HG03097 (cell line): ENCODE measurements around the gene MXI1.
A peak's percentile ranks its signal among the peaks of the same experiment; 100 is the strongest.
"Not testable (repeated sequence)": the region's sequence is repeated elsewhere in the genome, so short reads cannot be mapped to it uniquely, and the experiment has no call there.

Experiments used
- ATAC-seq: cut with Tn5 transposase; IDR thresholded peaks from one replicate; pipeline ENCODE4 v1.9.1; 2021; ENCODE audit not compliant: unreplicated experiment, low FRiP score

The MXI1 gene

DNA sequence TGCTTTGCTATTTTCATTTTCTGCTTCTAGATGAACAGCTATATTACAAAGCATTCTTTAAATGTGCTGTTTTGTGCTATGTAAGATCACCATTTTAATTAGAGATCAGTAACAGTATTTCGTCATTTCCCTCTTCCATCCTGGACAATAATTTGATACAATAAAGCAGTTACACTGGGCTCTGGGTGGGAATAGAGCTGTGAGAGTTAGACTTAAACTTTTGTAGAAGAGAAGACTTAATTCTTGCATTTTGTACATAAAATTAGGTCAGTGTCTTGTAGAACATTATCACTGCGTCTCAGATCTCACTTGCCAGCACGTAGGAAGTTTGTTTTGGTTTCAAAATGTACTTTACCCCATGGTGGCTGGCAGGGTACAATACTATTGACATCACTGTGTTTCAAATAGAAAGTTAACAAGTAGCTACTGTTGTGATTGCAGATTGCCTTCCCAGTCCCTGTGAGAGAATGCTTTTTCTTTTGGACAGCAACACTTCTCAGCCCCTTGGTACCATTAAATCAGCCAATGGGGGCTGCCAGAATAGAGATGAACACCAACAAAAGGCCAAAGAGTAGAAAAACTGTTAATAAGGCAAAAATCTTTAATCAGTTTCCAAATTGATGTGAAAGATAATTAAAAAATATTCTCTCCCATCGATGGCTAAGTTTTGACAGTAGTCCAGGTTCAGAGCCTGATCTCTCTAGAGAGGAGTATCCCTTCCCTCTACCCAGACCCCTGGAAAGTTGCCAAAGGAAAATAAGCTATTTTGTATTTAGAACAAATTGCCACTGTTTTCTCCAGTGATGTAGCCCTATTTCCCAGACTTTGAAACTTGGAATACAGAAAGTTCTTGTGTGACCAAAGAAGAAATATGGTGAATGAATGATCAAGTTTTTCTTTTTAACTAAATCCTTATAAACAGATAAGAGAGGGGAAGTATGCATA is 62.2 kb downstream of the MXI1 start:
- peak; percentile 62 for ATAC-seq

DNA sequence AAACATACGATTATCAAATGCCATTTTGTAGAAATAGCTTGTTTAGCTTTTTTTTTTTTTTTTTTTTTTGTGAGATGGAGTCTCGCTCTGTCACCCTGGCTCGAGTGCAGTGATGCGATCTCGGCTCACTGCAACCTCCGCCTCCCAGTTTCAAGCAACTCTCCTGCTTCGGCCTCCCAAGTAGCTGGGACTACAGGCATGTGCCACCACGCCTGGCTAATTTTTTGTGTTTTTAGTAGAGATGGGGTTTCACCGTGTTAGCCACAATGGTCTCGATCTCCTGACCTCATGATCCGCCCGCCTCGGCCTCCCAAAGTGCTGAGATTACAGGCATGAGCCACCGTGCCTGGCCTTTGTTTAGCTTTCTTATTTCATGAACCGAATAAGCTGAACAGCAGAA is 65.6 kb downstream of the MXI1 start:
- ATAC-seq = not testable (repeated sequence)

DNA sequence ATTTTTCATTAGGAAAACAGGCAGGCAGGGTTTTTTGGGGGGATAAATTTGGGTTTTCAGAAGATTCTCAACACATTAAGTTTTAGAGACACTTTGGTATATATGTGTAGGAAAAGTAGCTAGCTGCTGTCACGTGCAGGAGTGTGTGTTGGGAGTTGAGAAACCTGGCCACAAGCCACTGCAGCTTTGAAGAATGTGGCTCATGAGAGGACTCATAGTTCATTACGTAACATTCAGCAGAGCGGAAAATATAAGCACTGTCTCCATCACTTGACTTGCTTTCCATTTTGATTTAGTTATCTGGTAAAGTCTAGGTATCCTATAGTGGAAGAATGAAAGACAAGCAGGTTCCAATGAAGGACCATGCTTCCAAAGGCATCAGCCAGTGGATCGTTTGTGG is 66.1 kb downstream of the MXI1 start:
- no peak for ATAC-seq

DNA sequence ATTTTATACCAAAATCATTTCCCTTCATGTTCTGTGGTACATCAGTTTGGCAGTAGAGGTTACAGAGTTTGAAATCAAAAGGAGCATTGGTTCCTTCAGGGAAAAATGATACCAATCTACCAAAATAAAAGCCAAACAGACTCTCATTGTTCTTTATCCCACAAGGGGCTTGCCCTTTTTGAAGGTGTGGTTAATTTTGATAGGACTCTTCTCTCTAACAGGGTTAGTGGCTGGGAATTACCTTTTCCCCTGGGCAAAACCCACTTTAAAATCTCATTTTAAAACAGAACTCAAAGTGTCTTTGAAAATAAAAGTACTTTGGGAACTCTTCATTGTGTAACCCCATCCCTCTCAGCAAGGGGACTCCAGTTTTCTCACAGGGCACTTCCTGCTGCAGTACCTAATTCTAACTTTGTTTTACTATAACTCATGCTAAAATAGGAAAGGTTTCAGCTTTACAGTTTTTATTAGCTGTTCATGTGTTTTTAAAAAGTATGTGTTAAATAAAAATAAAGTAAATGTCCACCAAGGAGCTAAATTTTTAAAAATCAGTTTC is 66.7 kb downstream of the MXI1 start:
- ATAC-seq = no peak

DNA sequence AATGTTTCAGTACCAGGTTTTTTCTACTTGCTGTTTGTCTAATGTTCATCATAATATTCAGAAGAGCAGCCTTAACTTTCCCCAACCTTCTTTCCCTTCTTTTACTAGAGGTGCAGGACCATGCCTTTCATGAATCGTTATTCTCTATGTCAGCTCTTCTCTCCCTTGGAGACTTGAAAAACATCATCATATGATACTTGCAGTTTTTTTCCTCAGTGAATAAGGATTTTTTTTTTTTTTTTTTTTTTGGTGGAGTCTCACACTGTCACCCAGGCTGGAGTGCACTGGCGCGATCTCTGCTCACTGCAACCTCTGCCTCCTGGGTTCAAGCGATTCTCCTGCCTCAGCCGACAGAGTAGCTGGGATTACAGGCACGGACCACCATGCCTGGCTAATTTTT is 67.2 kb downstream of the MXI1 start:
- no peak for ATAC-seq

DNA sequence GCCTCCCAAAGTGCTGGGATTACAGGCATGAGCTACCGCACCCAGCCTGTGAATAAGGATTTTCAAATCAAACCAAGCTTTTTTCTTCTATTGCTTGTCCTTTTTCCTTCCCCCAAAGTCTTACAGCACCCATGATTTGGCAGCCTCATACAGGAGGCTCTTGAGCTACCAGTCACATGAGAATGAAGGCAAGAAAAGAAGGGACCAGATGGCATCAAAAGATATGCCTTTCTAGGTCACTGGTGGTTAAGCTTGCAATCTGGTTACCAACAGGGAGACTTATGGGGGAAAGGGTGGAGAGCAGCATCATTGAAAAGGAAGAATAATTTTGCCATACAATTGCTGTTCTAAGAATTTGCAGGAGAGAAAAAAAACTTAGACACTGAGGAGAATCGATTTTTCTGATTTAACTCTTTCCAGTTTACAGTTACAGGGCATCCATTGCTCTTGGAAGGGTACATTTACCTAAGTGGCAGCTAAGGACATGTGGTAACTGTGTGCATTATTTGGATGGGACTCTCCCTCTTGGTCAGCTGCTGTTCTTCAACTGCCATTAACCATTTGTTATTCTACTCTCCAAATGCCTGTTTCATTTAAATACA is 67.8 kb downstream of the MXI1 start:
- ATAC-seq = no peak

DNA sequence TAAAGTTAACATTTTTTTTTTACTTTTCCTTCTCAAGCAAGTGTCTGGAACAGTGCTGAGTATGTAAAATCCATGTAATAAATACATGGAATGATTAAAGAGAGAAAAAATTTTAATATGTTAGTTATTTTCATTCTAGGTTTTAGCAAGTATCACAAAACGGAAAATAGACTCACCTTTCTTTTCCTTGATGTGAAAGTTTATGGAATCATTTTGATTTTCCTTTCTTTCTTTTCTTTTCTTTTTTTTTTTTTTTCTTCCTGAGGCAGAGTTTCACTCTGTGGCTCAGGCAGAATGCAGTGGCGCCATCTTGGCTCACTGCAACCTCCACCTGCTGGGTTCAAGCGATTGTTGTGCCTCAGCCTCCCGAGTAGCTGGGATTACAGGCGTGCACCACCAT is 69.2 kb downstream of the MXI1 start:
- no peak for ATAC-seq

DNA sequence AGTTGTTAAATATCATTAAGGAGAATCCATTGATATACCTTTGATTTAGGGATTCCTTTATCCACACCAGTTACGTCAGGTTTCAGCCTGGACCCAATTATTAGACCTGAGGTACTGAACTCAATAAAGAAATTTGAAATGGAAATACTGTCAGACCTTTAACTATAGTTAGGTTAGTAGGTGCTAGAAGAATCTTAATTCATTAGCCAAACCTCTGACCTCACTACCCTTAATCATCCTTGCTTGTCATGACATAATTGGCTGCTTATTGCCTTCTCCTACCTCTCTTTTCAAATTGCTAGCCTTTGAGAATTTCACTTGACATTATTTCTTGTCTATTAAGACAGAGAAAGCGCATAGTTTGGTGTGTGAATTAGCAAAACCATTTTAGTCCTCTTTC is 70.2 kb downstream of the MXI1 start:
- ATAC-seq = no peak

DNA sequence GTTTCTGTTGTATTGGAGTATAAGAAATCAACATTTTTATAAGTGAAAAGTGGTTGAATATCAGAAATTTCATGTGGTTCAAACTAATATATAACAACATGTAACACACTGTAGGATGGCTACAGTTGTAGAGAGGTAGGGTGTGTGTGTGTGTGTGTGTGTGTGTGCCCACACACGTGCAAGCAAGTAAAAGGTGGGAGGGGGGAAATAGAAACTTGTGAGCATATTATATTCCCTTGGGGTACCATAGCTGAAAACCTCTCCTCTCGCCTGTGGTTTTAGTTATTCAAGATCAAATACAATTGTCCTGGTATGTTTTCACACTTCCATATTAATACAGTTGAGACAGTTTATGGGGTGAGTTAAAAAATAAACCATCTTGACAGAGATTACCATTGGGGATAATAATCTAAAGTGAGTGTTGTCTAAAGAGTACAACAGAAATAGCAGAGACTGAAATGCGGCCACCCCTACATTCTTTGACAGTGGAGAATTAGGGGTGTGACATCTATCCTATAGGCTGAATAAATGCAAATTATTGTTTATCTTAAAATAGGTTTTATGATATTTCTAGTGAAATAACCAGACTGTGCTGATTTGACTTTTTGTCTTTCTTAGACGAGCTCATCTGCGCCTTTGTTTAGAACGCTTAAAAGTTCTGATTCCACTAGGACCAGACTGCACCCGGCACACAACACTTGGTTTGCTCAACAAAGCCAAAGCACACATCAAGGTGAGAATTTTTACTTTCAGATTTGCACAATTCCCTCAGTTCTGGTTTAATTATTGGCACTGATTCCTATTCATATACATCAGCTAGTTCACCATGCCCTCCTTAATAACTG is 71.4 kb downstream of the MXI1 start:
- ATAC-seq = no peak

DNA sequence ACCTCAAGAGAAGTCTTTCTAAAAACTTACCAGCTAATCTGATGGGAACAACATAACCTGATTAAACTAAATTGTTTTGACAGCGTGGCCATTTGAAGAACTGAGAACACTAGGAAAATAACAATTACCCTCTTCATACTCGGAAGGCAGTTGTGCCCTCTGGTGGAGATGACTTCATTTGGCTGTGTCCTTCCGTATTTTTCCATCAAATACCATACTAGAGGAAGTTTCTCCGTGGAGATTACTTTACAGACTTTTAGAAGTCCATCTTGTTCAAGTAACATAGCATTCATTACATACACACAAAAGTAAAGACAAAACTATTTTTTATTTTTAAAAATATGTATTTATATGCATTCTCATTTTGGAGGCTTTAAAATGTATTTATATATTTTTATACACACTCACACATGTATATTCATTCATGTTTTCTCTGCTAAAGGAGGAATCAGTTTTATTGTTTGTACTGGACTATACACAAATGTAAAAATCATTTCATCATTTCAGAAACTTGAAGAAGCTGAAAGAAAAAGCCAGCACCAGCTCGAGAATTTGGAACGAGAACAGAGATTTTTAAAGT is 72.1 kb downstream of the MXI1 start:
- no peak for ATAC-seq

DNA sequence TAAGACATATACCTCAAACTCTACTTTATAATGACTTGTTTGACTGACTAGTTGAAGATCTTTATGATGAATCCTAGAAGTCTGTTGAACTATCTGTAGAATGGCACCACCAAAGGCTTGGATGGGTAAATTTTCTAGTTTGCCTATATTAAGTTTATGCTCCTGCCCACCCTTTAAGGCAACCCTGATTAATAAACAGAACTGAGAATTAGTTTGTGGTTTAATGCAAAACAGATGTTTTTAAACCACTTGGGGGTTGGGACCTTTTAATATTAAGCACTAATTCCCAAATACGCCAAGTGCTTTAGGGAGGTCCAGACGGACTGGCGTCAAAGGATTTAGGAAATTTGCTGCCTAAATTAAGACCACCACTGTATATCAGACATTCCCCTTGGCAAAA is 76.9 kb downstream of the MXI1 start:
- no peak for ATAC-seq

DNA sequence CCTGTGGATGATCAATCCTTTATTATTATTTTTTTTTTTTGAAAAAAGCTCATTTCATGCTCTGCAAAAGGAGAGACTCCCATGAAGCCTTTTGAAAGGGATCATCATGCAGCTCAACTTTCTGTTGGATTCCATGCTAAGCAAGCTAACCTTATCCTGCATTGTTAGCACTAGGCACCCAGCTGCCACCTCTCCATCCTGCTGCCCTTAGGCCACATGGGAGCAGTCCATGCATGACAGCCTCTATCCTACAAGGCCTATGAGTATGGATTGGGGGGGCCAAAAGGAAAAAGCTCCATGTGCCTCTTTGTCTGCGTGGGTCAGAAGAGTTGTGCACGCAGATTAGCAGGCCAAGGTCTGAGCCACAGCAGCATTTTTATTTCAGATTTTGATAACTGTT is 78.1 kb downstream of the MXI1 start:
- ATAC-seq = no peak

DNA sequence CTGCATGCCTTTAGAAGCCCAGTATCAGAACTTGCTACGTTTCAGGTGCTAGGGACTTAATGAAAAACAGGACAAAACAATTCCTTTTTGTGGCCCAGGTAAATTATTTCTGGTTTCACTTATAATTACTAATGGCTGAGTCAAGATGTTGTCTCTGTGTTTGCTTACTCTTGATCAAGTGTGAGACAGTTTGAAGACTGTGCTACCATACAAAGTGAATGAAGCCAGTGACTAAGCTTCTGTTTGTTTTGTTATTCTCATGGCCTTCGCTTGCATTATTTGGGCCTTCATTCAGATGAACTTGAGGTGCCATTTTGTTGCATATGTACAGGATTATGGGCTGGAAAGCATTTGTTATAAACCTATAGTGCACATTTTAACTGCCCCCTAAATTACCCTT is 79.4 kb downstream of the MXI1 start:
- ATAC-seq = no peak

DNA sequence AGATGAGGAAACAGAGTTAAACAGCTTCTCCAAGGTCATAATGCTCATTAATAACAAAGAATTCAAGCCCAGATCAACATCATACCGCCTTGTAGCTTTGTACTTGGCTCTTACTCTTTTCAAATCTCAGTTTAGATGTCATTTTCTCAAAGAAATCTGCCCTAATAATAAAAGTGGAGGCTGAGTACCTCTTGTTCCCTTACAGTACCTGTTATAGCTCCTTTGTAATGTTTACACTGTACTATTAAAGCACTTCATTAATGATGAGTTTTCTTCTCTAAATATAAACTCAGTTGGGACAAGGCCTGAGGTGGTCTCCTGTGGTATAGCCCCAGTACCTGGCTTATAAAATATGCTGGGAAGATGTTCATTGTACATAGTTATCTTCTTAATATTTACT is 89.6 kb downstream of the MXI1 start:
- no peak for ATAC-seq

DNA sequence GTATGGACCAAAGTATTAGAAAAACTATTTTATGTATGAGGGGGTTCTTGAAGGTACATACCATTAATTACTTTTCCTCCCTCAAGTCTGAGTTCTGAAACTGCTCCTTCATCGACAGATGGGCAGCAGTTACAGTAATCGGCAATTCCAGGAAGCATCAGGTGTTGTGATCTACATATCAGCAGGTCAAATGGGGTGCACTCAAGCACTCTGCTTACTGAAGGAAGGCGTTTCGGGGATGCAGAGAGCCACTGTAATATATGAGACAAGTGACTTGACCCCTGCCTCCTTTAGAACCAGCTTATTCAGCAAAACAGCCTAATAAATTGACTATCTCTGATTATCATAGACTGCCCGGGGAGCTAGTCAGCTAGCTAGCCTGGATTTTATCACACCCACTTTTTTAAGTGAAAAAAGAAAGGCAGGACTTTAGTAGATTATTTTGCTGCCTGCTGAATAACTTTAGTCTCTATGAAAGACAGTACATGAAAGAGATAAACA is 93.1 kb downstream of the MXI1 start:
- no peak for ATAC-seq

DNA sequence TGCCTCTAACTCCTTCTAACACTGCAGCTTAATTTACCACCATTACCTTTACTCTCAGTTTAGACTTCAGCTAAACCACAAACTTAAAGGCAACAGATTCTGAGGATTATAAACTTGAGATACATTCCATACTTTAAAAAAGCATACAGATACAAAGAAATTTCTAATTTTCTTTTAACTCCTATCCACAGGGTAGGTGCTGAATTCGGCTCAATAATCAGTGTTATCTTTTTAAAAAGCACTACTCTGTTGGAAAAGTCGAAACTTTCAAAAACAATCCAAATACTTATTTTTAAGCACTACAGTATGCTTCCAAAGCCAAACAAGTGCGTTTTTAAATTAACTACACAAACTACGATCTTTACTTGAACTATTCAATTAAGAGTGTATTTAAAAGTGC is 96.3 kb downstream of the MXI1 start:
- ATAC-seq = no peak

DNA sequence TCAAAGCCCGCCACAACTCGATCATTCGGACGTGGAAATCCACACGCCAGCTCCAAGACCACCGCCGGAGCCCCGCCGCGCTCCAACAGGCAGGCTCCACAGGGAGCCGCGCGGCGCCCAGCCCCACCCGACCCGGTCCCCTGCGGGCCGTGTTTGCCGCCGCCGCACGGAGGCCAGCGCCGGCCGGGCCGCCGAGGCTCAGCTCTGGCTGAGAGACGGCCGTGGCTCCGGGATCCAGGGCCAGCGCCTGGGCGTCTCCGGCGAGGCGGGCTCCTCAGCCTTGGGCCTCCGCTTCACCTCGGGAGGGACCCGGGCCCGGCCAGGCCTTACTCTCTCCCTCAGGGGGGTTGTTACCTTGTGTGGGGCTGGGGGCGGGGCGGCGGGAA is 97.0 kb downstream of the MXI1 start:
- ATAC-seq = peak; percentile 25

DNA sequence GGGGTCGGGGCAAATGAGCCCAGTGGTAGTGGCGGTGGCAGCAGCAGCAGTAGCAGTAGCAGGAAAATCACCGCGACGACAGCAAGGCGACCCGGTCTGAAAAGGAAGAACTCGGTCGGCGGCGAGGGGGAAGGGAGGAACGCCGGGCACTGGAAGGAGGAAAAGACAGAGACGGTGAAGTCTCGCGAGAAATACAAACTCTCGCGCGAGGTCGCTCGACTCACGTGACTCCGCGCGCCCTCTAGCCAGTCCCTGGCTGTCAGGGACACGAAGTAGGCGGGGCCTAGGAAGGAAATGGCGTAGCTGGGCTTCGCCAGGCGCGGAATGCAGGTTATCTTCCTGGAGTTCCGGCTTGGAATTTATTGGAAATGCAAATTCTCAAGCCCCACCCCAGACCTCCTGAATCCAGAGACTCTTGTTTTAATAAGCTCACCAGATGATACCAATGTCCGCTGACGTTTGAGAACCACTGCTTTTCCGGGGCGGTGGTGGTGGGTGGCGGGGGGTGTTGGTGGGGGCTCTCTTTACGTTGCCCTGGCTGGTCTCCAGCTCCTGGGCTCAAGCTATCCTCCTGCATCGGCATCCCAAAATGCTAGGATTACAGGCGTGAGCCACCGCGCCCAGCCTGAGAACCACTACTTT is 97.5 kb downstream of the MXI1 start, which contains the start of gene SMNDC1:
Gene SMNDC1 (minus strand): TSS at position 141 of the 642 bp plus-strand sequence. CDS start 1,333 bp downstream, outside the sequence.
- peak; percentile 84 for ATAC-seq

DNA sequence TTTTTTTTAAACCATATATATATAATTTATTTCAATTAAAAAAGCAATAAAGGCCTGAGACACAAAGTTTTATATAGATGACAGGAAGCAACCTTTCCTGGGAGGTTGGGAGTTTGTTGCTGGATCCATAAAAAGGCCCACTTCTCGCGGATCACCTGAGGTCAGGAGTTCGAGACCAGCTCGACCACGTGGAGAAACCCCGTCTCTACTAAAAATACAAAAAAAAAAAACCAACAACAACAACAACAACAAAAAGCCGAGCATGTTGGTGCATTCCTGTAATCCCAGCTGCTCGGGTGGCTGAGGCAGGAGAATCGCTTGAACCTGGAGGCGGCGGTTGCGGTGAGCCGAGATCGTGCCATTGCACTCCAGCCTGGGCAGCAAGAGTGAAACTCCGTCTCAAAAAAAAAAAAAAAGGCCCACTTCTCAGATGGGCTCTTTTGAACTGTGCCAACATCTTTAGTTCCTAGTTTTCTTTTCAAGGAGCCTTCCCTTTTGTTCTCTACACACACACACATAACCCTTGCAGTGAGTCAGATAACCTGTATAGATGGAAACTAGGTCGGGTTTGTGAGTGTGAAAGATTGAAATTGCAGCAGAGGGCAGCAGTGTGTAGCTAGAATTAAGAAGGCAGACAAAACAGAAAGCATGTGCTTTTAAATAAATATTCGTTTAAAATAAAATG is 98.5 kb downstream of the MXI1 start:
- no peak for ATAC-seq
